Measurements from ENCODE around the gene ATRIP. TPM values are rescaled to one million over a fixed set of nuclear protein-coding genes. Genes with fewer than 3 reads are reported as not detected.

Gene ATRIP
- total and polyA plus RNA-seq, 2 of the 4 experiments (the other 2 are of a cell fraction): 6.8 to 10.8 TPM

DNA sequence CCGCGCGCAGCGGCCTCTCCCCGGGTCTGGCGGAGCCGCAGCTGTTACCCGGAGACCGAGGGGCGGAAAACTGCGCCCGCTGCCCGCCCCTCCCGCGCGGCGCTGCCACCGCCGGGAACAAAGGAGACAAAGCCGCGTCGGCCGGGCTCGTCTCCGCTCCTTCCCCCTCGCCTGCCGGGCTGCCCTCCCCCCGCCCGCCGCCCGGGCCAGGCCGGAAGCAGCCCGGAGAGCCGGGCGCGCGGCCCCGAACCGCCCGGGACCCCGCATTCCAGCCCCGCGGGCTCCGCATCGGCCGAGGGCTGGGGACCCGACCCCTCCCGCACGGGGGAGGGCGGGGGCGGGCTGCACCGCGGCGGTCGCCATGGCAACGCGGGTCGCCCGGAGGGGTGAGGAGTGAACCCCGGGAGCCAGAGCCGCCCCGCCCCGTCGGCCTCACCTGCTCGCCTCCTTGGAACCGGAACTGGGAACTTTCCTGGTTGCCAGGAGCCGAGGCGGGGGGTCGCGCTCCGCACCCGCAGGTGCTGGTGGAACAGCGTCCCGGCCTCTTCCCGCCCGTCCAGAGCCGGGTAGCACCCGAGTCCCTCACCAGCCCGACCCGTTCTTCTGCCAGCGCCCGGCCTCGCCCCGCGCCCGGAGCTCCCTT lies 17.1 kb upstream of the ATRIP start:
- Histone ChIP-seq H3K23ac (ENCODE audit: low read depth, low read length) (no peak overlapping the region; the same call in 1 of the 2 replicates), H4K20me1 (ENCODE audit: insufficient read depth, low read length) (peaks cover 26% of the 10 kb centered on the region), H3K4me1 (ENCODE audit: control insufficient read depth, insufficient read depth, low read length) (peaks cover 29% of the 10 kb centered on the region), H4K5ac (ENCODE audit: low read depth, low read length) (0 out of 2 replicates have a peak overlapping the region, but pooled peaks have one; percentile 10), H2AK5ac (ENCODE audit: low read depth, low read length) (peak overlapping the region; percentile 44; the same call in 1 of the 2 replicates), H3K9me3 (ENCODE audit: control insufficient read depth, insufficient read depth, low read length) (no peaks in the 10 kb centered on the region), H3K79me1 (ENCODE audit: low read depth in 1 of 2, low read length in 2 of 2) (peaks cover 21 to 50% of the 10 kb centered on the region in 2 experiments; a peak in 3 of 4 replicates), H3K9me1 (ENCODE audit: insufficient read depth, low read length) (peaks cover 16% of the 10 kb centered on the region), H3K14ac (replicated peaks; ENCODE audit: low read depth, low read length) (peak overlapping the region; percentile 57), H3K36me3 (ENCODE audit: control insufficient read depth, insufficient read depth, low read length) (peaks cover 18% of the 10 kb centered on the region), H2AK9ac (replicated peaks; ENCODE audit: low read depth, low read length, poor library complexity) (peak overlapping the region; percentile 98), H2BK120ac (ENCODE audit: low read depth, low read length) (peak overlapping the region; percentile 18; the same call in 1 of the 2 replicates), H3K18ac (ENCODE audit: low read depth, low read length) (peak overlapping the region; percentile 20; the same call in 1 of the 2 replicates), H2BK5ac (ENCODE audit: low read depth, low read length, poor library complexity, severe bottlenecking) (peak overlapping the region; percentile 50), H2BK15ac (ENCODE audit: low read depth, low read length) (no peak overlapping the region), H3K4me3 (ENCODE audit: insufficient read depth, low read depth, low read length) (peak overlapping the region; percentile 50), H3K9ac (ENCODE audit: low read depth, low read length) (peak overlapping the region; percentile 62), H3K4ac (ENCODE audit: low read depth, low read length) (peak overlapping the region; percentile 70), H2BK20ac (ENCODE audit: low read depth, low read length) (no peak overlapping the region), H3K27ac (ENCODE audit: insufficient read depth, low read length) (peak overlapping the region; percentile 49), H3K4me2 (ENCODE audit: low read depth, low read length) (peak overlapping the region; percentile 77), H3K27me3 (ENCODE audit: control insufficient read depth, insufficient read depth, low read length) (no peaks in the 10 kb centered on the region), H3K56ac (ENCODE audit: extremely low read depth, insufficient read depth, low read length) (no peak overlapping the region), H2AFZ (replicated peaks; ENCODE audit: low read length, poor library complexity) (peak overlapping the region; percentile 98), H4K8ac (ENCODE audit: low read depth in 2 of 2, low read length in 2 of 2) (peak overlapping the region; percentile 67 to 82), H4K91ac (ENCODE audit: insufficient read depth, low read depth, low read length) (peak overlapping the region; percentile 57; the same call in 1 of the 2 replicates)
- in situ Hi-C loops (cut with MboI; ENCODE audit: low sequenced_read_pairs) (no loop called here), intact Hi-C loops (cut with micrococcal nuclease) (no loop called here), dilution Hi-C loops (cut with HindIII; ENCODE audit: low sequenced_read_pairs, unreplicated experiment) (no loop called here)
- no TSS peak for BruUV-seq (replicated peaks)
- ATAC-seq (ENCODE audit: low read depth): peak; percentile 66
- ChIA-PET POLR2A (ENCODE audit: unreplicated experiment) (no interaction called here), CTCF (interaction anchor here (1.2 kb wide), 1 partner anchor 29 kb away, joined by 3 read pairs; no protein-coding TSS in a partner anchor)
- no peak for TF ChIP-seq CHD1 (IDR thresholded peaks at IDR 0.05; ENCODE audit: low read depth, low read length)
- 0 out of 2 replicates have a peak, but pooled peaks have one; percentile 41 for TF ChIP-seq MAZ (IDR thresholded peaks at IDR 0.05; ENCODE audit: borderline replicate concordance, low read depth, low read length)
- no peak for TF ChIP-seq RFX5 (IDR thresholded peaks at IDR 0.05; ENCODE audit: low read depth, low read length)
- no peak for TF ChIP-seq FOS (IDR thresholded peaks at IDR 0.05; ENCODE audit: low read depth, low read length)
- TF ChIP-seq CEBPB (IDR thresholded peaks at IDR 0.05; ENCODE audit: low read depth, low read length): no peak
- TF ChIP-seq, protein P1, sequence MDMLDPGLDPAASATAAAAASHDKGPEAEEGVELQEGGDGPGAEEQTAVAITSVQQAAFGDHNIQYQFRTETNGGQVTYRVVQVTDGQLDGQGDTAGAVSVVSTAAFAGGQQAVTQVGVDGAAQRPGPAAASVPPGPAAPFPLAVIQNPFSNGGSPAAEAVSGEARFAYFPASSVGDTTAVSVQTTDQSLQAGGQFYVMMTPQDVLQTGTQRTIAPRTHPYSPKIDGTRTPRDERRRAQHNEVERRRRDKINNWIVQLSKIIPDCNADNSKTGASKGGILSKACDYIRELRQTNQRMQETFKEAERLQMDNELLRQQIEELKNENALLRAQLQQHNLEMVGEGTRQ (IDR thresholded peaks at IDR 0.05; ENCODE audit: low read depth, low read length): no peak
- 0% methylated on average over 28 of the region's 86 CpGs; no CpG with 5 or more reads in 1 of the 2 experiments for WGBS, 2 experiments (ENCODE audit: extremely low coverage in 2 of 2, insufficient read length in 1 of 2)
- DNase-seq: peak; percentile 8

Data from IMR-90 (cell line).